ENCODE results near the gene FARP1.

The FARP1 gene

GRCh38 chr13:98190889-98191444 is 48.1 kb downstream of the FARP1 start:
- no peak for TF ChIP-seq POLR2AphosphoS5 (IDR thresholded peaks at IDR 0.05; ENCODE audit: low read depth, low read length)
- TF ChIP-seq TAF1 (IDR thresholded peaks at IDR 0.05; ENCODE audit: borderline replicate concordance, insufficient read depth, low read length) = no peak
- no peak for TF ChIP-seq SIN3A (IDR thresholded peaks at IDR 0.05; ENCODE audit: borderline replicate concordance, insufficient read depth, low read length)
- TF ChIP-seq FOXP2 (optimal IDR thresholded peaks at IDR 0.05; ENCODE audit: borderline replicate concordance, extremely low read depth, extremely low read length, insufficient read depth) = no peak
- TF ChIP-seq REST (IDR thresholded peaks at IDR 0.05; ENCODE audit: insufficient read depth in 1 of 2, low read depth in 2 of 2, low read length in 2 of 2) = no peak

- no peak for TF ChIP-seq TAF1 (IDR thresholded peaks at IDR 0.05; ENCODE audit: borderline replicate concordance, insufficient read depth, low read length)
- no peak for TF ChIP-seq SIN3A (IDR thresholded peaks at IDR 0.05; ENCODE audit: borderline replicate concordance, insufficient read depth, low read length)
- TF ChIP-seq POLR2AphosphoS5 (IDR thresholded peaks at IDR 0.05; ENCODE audit: low read depth, low read length) = no peak
- TF ChIP-seq FOXP2 (optimal IDR thresholded peaks at IDR 0.05; ENCODE audit: borderline replicate concordance, extremely low read depth, extremely low read length, insufficient read depth) = no peak
- no peak for TF ChIP-seq REST (IDR thresholded peaks at IDR 0.05; ENCODE audit: insufficient read depth in 1 of 2, low read depth in 2 of 2, low read length in 2 of 2)
Measured at GRCh38 chr13:98192008-98192407, 49.1 kb downstream of the FARP1 start.

- TF ChIP-seq SIN3A (IDR thresholded peaks at IDR 0.05; ENCODE audit: borderline replicate concordance, insufficient read depth, low read length) (no peak), FOXP2 (optimal IDR thresholded peaks at IDR 0.05; ENCODE audit: borderline replicate concordance, extremely low read depth, extremely low read length, insufficient read depth) (no peak)
Measured at GRCh38 chr13:98195054-98195791, 52.3 kb downstream of the FARP1 start.

- TF ChIP-seq POLR2AphosphoS5 (IDR thresholded peaks at IDR 0.05; ENCODE audit: low read depth, low read length) (no peak), REST (IDR thresholded peaks at IDR 0.05; ENCODE audit: insufficient read depth in 1 of 2, low read depth in 2 of 2, low read length in 2 of 2) (no peak), TAF1 (IDR thresholded peaks at IDR 0.05; ENCODE audit: borderline replicate concordance, insufficient read depth, low read length) (no peak), FOXP2 (optimal IDR thresholded peaks at IDR 0.05; ENCODE audit: borderline replicate concordance, extremely low read depth, extremely low read length, insufficient read depth) (no peak), SIN3A (IDR thresholded peaks at IDR 0.05; ENCODE audit: borderline replicate concordance, insufficient read depth, low read length) (no peak)
Measured at GRCh38 chr13:98198683-98199082, 55.8 kb downstream of the FARP1 start.

GRCh38 chr13:98199480-98199879 is 56.6 kb downstream of the FARP1 start:
- TF ChIP-seq TAF1 (IDR thresholded peaks at IDR 0.05; ENCODE audit: borderline replicate concordance, insufficient read depth, low read length) (no peak), SIN3A (IDR thresholded peaks at IDR 0.05; ENCODE audit: borderline replicate concordance, insufficient read depth, low read length) (no peak), REST (IDR thresholded peaks at IDR 0.05; ENCODE audit: insufficient read depth in 1 of 2, low read depth in 2 of 2, low read length in 2 of 2) (no peak)

All from PFSK-1 (cell line).